Measurements from ENCODE around the gene SMPDL3A. TPM values are rescaled to one million over a fixed set of nuclear protein-coding genes. Genes with fewer than 3 reads are reported as not detected.

Gene SMPDL3A
- total and polyA plus RNA-seq, 2 of the 13 experiments (the other 11 are each of a cell fraction or from before 2014, with no cell fraction given), result 7.8 to 17.3 TPM

- TF ChIP-seq, protein P1, sequence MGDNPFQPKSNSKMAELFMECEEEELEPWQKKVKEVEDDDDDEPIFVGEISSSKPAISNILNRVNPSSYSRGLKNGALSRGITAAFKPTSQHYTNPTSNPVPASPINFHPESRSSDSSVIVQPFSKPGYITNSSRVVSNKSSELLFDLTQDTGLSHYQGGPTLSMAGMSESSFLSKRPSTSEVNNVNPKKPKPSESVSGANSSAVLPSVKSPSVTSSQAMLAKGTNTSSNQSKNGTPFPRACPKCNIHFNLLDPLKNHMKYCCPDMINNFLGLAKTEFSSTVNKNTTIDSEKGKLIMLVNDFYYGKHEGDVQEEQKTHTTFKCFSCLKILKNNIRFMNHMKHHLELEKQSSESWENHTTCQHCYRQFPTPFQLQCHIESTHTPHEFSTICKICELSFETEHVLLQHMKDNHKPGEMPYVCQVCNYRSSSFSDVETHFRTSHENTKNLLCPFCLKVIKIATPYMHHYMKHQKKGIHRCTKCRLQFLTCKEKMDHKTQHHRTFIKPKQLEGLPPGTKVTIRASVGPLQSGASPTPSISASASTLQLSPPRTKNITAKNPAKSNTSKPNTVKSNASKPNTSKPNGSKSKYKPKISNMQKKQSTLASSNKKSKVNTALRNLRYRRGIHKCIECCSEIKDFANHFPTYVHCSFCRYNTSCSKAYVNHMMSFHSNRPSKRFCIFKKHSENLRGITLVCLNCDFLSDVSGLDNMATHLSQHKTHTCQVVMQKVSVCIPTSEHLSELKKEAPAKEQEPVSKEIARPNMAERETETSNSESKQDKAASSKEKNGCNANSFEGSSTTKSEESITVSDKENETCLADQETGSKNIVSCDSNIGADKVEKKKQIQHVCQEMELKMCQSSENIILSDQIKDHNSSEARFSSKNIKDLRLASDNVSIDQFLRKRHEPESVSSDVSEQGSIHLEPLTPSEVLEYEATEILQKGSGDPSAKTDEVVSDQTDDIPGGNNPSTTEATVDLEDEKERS (CRISPR knock-in tag; IDR thresholded peaks at IDR 0.05), result peak; percentile 39; the same call in 1 of the 2 replicates
- TF ChIP-seq FOXC1 (CRISPR knock-in tag; IDR thresholded peaks at IDR 0.05; ENCODE audit: borderline replicate concordance) (0 out of 2 replicates have a peak, but pooled peaks have one; percentile 41), KDM5B (CRISPR knock-in tag; IDR thresholded peaks at IDR 0.05; ENCODE audit: borderline replicate concordance) (no peak), MYPOP (CRISPR knock-in tag; IDR thresholded peaks at IDR 0.05) (peak; percentile 10; the same call in 1 of the 2 replicates), ZUFSP (CRISPR knock-in tag; IDR thresholded peaks at IDR 0.05; ENCODE audit: borderline replicate concordance) (no peak), PITX1 (CRISPR knock-in tag; IDR thresholded peaks at IDR 0.05) (peak; percentile 75; the same call in 1 of the 2 replicates), FOSL1 (CRISPR knock-in tag; IDR thresholded peaks at IDR 0.05; ENCODE audit: borderline replicate concordance) (no peak), ARID3A (IDR thresholded peaks at IDR 0.05; ENCODE audit: low read depth, low read length) (no peak), FOXK2 (IDR thresholded peaks at IDR 0.05) (peak; percentile 42; the same call in 1 of the 2 replicates), THRA (CRISPR knock-in tag; IDR thresholded peaks at IDR 0.05; ENCODE audit: borderline replicate concordance) (peak; percentile 90), PBX2 (CRISPR knock-in tag; IDR thresholded peaks at IDR 0.05) (0 out of 2 replicates have a peak, but pooled peaks have one; percentile 3), ZBTB34 (CRISPR knock-in tag; IDR thresholded peaks at IDR 0.05) (no peak), ZNF839 (CRISPR knock-in tag; IDR thresholded peaks at IDR 0.05; ENCODE audit: borderline replicate concordance) (no peak), KDM4B (CRISPR knock-in tag; IDR thresholded peaks at IDR 0.05) (no peak), PHF8 (CRISPR knock-in tag; IDR thresholded peaks at IDR 0.05) (no peak; the same call in 1 of the 2 replicates)
Measured at GRCh38 chr6:122790423-122791309, 1.6 kb downstream of the SMPDL3A start (continued).
